Tibial nerve (tissue), 3 donors: ENCODE measurements around the gene PWP2.

Experiments
- CTCF ChIP-seq, 5 experiments: fragments of 200-600 bp in 3 of 5; fragments of 450-650 bp in 2 of 5; sonication (generic) in 3 of 5; IDR thresholded peaks; one replicate each; pipeline ENCODE4 v1.5.1; 2016 to 2019; ENCODE audit warnings: antibody characterized with exemption in 5 of 5, mild to moderate bottlenecking in 3 of 5, moderate library complexity in 2 of 5
- POLR2A ChIP-seq, 2 donors: fragments of 450-650 bp; IDR thresholded peaks; one replicate each; pipeline ENCODE4 v1.6.1; 2017; ENCODE audit warnings: antibody characterized with exemption in 2 of 2, mild to moderate bottlenecking in 2 of 2, moderate library complexity in 2 of 2

- TF ChIP-seq CTCF (IDR thresholded peaks at IDR 0.05): no peak
- no peak for TF ChIP-seq POLR2A (IDR thresholded peaks at IDR 0.05)
These were observed 42.3 kb upstream of the PWP2 start for GRCh38 chr21:44064852-44065403.
